Stimulated activated CD4-positive, alpha-beta T cell treated with anti-CD3 and anti-CD28 coated beads, Interleukin-12 subunit alpha, Interleukin-12 subunit beta, amount 100 ng/mL, for 48 hours (primary cell): Measurements from ENCODE around the gene ASB2.

Experiments
- DNase-seq, 3 donors: peaks; one replicate each; pipeline ENCODE4 v3.0.0-alpha.2; 2020; ENCODE audit warnings: low read depth in 2 of 3, low spot score in 1 of 3

The ASB2 gene

GRCh38 chr14:94001501-94002396 lies 25.4 kb upstream of the ASB2 start:
- peak; percentile 40 to 65 (median 50) for DNase-seq

GRCh38 chr14:94001016-94001415 lies 24.6 kb upstream of the ASB2 start:
- no peak for DNase-seq

- DNase-seq = no peak
Measured at GRCh38 chr14:94000267-94000666, 23.9 kb upstream of the ASB2 start.

- no peak for DNase-seq
Measured at GRCh38 chr14:93999573-93999972, 23.2 kb upstream of the ASB2 start.

GRCh38 chr14:93998871-93999403 lies 22.6 kb upstream of the ASB2 start:
- DNase-seq = no peak

- no peak for DNase-seq
Measured at GRCh38 chr14:93997916-93998870, 21.8 kb upstream of the ASB2 start.

GRCh38 chr14:93997082-93997481 lies 20.7 kb upstream of the ASB2 start, which contains the start of gene CCDC197:
Gene CCDC197, plus strand, starts transcription at chr14:93997301. Its CDS starts 831 bp downstream, at chr14:93998132.
- no peak for DNase-seq

GRCh38 chr14:93996130-93996695 lies 19.8 kb upstream of the ASB2 start:
- DNase-seq = no peak

GRCh38 chr14:93994919-93995682 lies 18.7 kb upstream of the ASB2 start:
- peak; percentile 42 to 69 (median 48) for DNase-seq

- no peak for DNase-seq
Measured at GRCh38 chr14:93993382-93993781, 17.0 kb upstream of the ASB2 start.

GRCh38 chr14:93991649-93992048 lies 15.3 kb upstream of the ASB2 start:
- no peak for DNase-seq

- no peak for DNase-seq
Measured at GRCh38 chr14:93991212-93991611, 14.8 kb upstream of the ASB2 start.

GRCh38 chr14:93989939-93990338 lies 13.6 kb upstream of the ASB2 start:
- DNase-seq = no peak

- DNase-seq = no peak
Measured at GRCh38 chr14:93987815-93988476, 11.6 kb upstream of the ASB2 start.

GRCh38 chr14:93987376-93987775 lies 11.0 kb upstream of the ASB2 start:
- DNase-seq = no peak

GRCh38 chr14:93986955-93987354 lies 10.6 kb upstream of the ASB2 start:
- no peak for DNase-seq

- DNase-seq = no peak
Measured at GRCh38 chr14:93984987-93985410, 8.6 kb upstream of the ASB2 start.

- no peak for DNase-seq
Measured at GRCh38 chr14:93984070-93984469, 7.7 kb upstream of the ASB2 start.

- DNase-seq = no peak
Measured at GRCh38 chr14:93982230-93983007, 6.0 kb upstream of the ASB2 start.
